Posterior cingulate gyrus (tissue), 11 donors: Measurements from ENCODE around the gene CYB561.

ENCODE experiments used
- DNase-seq, 10 donors: peaks; one replicate each; pipeline versions ENCODE4 v3.0.0 to v3.0.0-alpha.2; 2020 to 2021; ENCODE audit warnings: mixed read lengths in 3 of 10
- intact Hi-C: fragments of 100-400 bp; cut with DNase I; formaldehyde crosslinking; loops from one replicate; pipeline ENCODE4 v1.15.1; 2023

Gene CYB561

GRCh38 chr17:63390090-63390489 lies 56.0 kb downstream of the CYB561 start:
- intact Hi-C loops, result loop anchor here (10.0 kb wide), 1 partner anchor 45 kb away; no protein-coding TSS in a partner anchor
- DNase-seq, result no peak

- intact Hi-C loops, result no loop called here
- no peak for DNase-seq
Observed at GRCh38 chr17:63387656-63388340, 58.3 kb downstream of the CYB561 start.

- intact Hi-C loops, result no loop called here
- DNase-seq, result no peak
Observed at GRCh38 chr17:63382826-63383225, 63.3 kb downstream of the CYB561 start.
